ENCODE results near the gene TARDBP. TPM values are rescaled to one million over a fixed set of nuclear protein-coding genes. Genes with fewer than 3 reads are reported as not detected.

The TARDBP gene
- polyA plus RNA-seq, 1 donor from 2014 or later: 129 TPM

GRCh38 chr1:11058595-11059154 is 46.2 kb downstream of the TARDBP start:
- H3K27ac ChIP-seq (ENCODE audit: low read length): no peak overlapping the region
- TF ChIP-seq REST (IDR thresholded peaks at IDR 0.05; ENCODE audit: borderline replicate concordance) (no peak), SMC3 (conservative IDR thresholded peaks at IDR 0.05; ENCODE audit: poor library complexity) (no peak), POLR2AphosphoS5 (IDR thresholded peaks at IDR 0.05) (no peak), EZH2 (IDR thresholded peaks at IDR 0.05; ENCODE audit: borderline replicate concordance, insufficient read depth, low read length, poor library complexity, severe bottlenecking) (no peak), RAD21 (conservative IDR thresholded peaks at IDR 0.05) (no peak), CTCF (IDR thresholded peaks at IDR 0.05; ENCODE audit: poor library complexity, severe bottlenecking) (no peak), TAF1 (IDR thresholded peaks at IDR 0.05; ENCODE audit: low read depth) (no peak), MXI1 (conservative IDR thresholded peaks at IDR 0.05; ENCODE audit: poor library complexity, severe bottlenecking) (no peak), EP300 (conservative IDR thresholded peaks at IDR 0.05; ENCODE audit: poor library complexity, severe bottlenecking) (no peak)
- H3K4me3 ChIP-seq (ENCODE audit: low read length): peak overlapping the region; percentile 85
- H3K9ac ChIP-seq (ENCODE audit: low read length): peak overlapping the region; percentile 74
- no peaks in the 10 kb centered on the region for H3F3A ChIP-seq (ENCODE audit: insufficient read depth, low read length, poor library complexity, severe bottlenecking)
- H3K4me2 ChIP-seq (ENCODE audit: low read length): peak overlapping the region; percentile 55
- no peaks in the 10 kb centered on the region for H3K27me3 ChIP-seq (ENCODE audit: insufficient read depth, low read depth, low read length)
- H2AFZ ChIP-seq (ENCODE audit: low read depth, low read length): no peak overlapping the region
- no peaks in the 10 kb centered on the region for H4K20me1 ChIP-seq (ENCODE audit: insufficient read depth)
- H3K79me2 ChIP-seq (replicated peaks; ENCODE audit: insufficient read depth, low read length): peaks cover 7% of the 10 kb centered on the region
- no peaks in the 10 kb centered on the region for H3K9me3 ChIP-seq (ENCODE audit: low read length)
- no peaks in the 10 kb centered on the region for H3K9me2 ChIP-seq (ENCODE audit: insufficient read depth, low read length)
- H3K36me3 ChIP-seq (ENCODE audit: insufficient read depth, low read length): peaks cover 4% of the 10 kb centered on the region

GRCh38 chr1:11059155-11059967 is 46.9 kb downstream of the TARDBP start:
- Histone ChIP-seq H3K9me2 (ENCODE audit: insufficient read depth, low read length) (no peaks in the 10 kb centered on the region), H2AFZ (ENCODE audit: low read depth, low read length) (peak overlapping the region; percentile 37), H4K20me1 (ENCODE audit: insufficient read depth) (no peaks in the 10 kb centered on the region), H3K27ac (ENCODE audit: low read length) (no peak overlapping the region), H3K27me3 (ENCODE audit: insufficient read depth, low read depth, low read length) (no peaks in the 10 kb centered on the region), H3K4me2 (ENCODE audit: low read length) (peak overlapping the region; percentile 55), H3K9me3 (ENCODE audit: low read length) (no peaks in the 10 kb centered on the region), H3K79me2 (replicated peaks; ENCODE audit: insufficient read depth, low read length) (peaks cover 7% of the 10 kb centered on the region), H3K4me3 (ENCODE audit: low read length) (peak overlapping the region; percentile 85), H3K36me3 (ENCODE audit: insufficient read depth, low read length) (peaks cover 4% of the 10 kb centered on the region), H3F3A (ENCODE audit: insufficient read depth, low read length, poor library complexity, severe bottlenecking) (no peaks in the 10 kb centered on the region), H3K9ac (ENCODE audit: low read length) (peak overlapping the region; percentile 74)
- TF ChIP-seq SMC3 (conservative IDR thresholded peaks at IDR 0.05; ENCODE audit: poor library complexity) (no peak), MXI1 (conservative IDR thresholded peaks at IDR 0.05; ENCODE audit: poor library complexity, severe bottlenecking) (peak; percentile 83)

All from neural cell (in vitro differentiated cells).